Effector memory CD4-positive, alpha-beta T cell (primary cell): ENCODE results near the gene TMEM132A.

ENCODE experiments used
- DNase-seq, 3 donors: peaks; one replicate each; pipeline ENCODE4 v3.0.0-alpha.2; 2020
- H3K27ac ChIP-seq: 2 replicates; pipeline ENCODE4 v1.7.0; 2013; ENCODE audit warnings: mild to moderate bottlenecking, low read length, moderate library complexity; ENCODE audit not compliant: insufficient read depth, poor library complexity, severe bottlenecking
- H3K27me3 ChIP-seq: replicated peaks from 2 replicates; pipeline ENCODE4 v1.7.0; 2013; ENCODE audit warnings: mild to moderate bottlenecking, low read length; ENCODE audit not compliant: insufficient read depth, control insufficient read depth, poor library complexity, severe bottlenecking
- H3K36me3 ChIP-seq: 2 replicates; pipeline ENCODE4 v1.7.0; 2013; ENCODE audit warnings: mild to moderate bottlenecking, low read length, moderate library complexity; ENCODE audit not compliant: control insufficient read depth, insufficient read depth
- H3K4me1 ChIP-seq: 2 replicates; pipeline ENCODE4 v1.7.0; 2013; ENCODE audit warnings: low read length, mild to moderate bottlenecking; ENCODE audit not compliant: control insufficient read depth, insufficient read depth, poor library complexity, severe bottlenecking
- H3K4me3 ChIP-seq: 2 replicates; pipeline ENCODE4 v1.7.0; 2013; ENCODE audit warnings: low read length, low read depth, mild to moderate bottlenecking; ENCODE audit not compliant: insufficient read depth, poor library complexity, severe bottlenecking
- H3K9me3 ChIP-seq: 2 replicates; pipeline ENCODE4 v1.7.0; 2013; ENCODE audit warnings: mild to moderate bottlenecking, low read length, moderate library complexity; ENCODE audit not compliant: control insufficient read depth

Gene TMEM132A

DNA sequence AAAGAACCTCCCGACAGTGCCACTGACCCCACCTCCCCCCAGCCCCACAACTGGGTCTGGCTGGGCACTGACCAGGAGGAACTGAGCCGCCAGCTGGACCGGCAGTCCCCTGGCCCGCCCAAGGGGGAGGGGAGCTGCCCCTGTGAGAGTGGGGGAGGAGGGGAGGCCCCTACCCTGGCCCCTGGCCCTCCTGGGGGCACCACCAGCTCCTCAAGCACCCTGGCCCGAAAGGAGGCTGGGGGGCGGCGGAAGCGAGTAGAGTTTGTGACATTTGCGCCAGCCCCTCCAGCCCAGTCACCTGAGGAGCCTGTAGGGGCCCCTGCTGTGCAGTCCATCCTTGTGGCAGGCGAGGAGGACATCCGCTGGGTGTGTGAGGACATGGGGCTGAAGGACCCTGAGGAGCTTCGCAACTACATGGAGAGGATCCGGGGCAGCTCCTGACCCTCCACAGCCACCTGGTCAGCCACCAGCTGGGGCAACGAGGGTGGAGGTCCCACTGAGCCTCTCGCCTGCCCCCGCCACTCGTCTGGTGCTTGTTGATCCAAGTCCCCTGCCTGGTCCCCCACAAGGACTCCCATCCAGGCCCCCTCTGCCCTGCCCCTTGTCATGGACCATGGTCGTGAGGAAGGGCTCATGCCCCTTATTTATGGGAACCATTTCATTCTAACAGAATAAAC lies 12.3 kb downstream of the TMEM132A start:
- Histone ChIP-seq H3K4me1 (no peaks in the 10 kb centered on the region), H3K27me3 (peaks cover 3% of the 10 kb centered on the region), H3K27ac (no peak overlapping the region), H3K4me3 (no peak overlapping the region), H3K36me3 (no peaks in the 10 kb centered on the region), H3K9me3 (no peaks in the 10 kb centered on the region)
- DNase-seq: no peak

DNA sequence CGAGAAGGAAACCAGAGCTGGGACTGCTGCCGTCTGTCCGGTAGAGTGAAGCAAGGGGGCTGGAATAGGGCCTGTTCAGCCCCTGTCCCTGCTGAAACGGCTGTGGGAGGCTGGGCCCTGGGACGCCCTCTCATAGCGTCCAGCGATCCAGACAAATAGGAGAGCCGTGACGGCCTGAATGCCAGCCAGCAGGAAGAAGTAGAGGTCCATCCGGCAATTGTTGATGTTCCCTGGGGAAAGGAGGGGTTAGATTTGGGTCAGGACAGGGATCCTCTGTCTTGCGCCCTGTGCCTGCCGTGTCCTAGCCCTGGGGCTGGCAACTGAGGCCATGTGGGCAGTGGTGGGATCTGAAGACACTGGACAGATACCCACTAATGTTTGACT lies 12.9 kb downstream of the TMEM132A start:
- no peak overlapping the region for H3K4me3 ChIP-seq
- no peaks in the 10 kb centered on the region for H3K9me3 ChIP-seq
- H3K27ac ChIP-seq: no peak overlapping the region
- peaks cover 3% of the 10 kb centered on the region for H3K27me3 ChIP-seq
- no peaks in the 10 kb centered on the region for H3K36me3 ChIP-seq
- H3K4me1 ChIP-seq: no peaks in the 10 kb centered on the region
- DNase-seq: no peak

DNA sequence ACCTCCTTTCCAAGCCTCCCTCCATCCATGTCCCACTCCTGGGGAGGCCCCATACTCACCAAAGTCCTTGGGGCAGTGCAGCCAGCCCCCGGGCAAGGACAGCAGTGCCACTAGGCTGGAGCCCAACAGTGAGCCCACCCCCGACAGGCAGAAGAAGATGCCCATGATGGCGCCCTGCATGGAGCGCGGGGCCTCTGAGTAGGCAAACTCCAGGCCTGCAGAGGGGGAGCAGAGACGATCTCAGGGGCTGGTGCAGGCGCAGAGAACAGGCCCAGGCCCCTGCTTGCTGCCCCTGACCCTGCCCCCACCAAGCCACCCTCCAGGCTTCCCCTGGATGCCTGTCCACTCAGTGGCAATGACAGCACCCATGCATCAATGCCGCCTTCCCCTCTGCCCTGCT lies 13.6 kb downstream of the TMEM132A start:
- no peaks in the 10 kb centered on the region for H3K9me3 ChIP-seq
- H3K4me1 ChIP-seq: no peaks in the 10 kb centered on the region
- no peak overlapping the region for H3K27ac ChIP-seq
- H3K4me3 ChIP-seq: no peak overlapping the region
- H3K27me3 ChIP-seq: peaks cover 3% of the 10 kb centered on the region
- DNase-seq: no peak
- no peaks in the 10 kb centered on the region for H3K36me3 ChIP-seq

- H3K4me3 ChIP-seq: no peak overlapping the region
- no peaks in the 10 kb centered on the region for H3K9me3 ChIP-seq
- DNase-seq: no peak
- H3K27me3 ChIP-seq: peaks cover 3% of the 10 kb centered on the region
- no peaks in the 10 kb centered on the region for H3K4me1 ChIP-seq
- no peak overlapping the region for H3K27ac ChIP-seq
- H3K36me3 ChIP-seq: no peaks in the 10 kb centered on the region
These were observed 14.2 kb downstream of the TMEM132A start for GRCh38 chr11:60938500-60938899.

DNA sequence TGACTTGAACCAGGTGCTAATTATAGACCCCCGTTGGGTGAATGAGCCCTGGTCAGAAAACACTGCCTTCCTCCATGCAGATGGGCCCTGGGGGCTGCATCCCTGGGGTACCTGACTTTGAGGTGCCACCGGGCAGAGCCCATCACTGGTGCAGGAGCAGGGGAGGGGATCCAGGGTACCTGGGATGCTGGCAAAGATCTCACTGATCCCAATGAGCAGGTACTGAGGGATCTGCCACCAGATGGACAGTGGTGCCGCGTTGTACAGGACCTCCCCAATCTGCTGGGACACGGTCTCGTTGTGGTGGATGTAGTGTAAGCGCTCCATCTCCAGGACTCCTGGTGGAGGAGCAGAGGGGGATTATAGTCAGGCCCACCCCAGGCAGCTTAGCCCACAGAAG lies 15.0 kb downstream of the TMEM132A start:
- no peaks in the 10 kb centered on the region for H3K36me3 ChIP-seq
- no peak overlapping the region for H3K27ac ChIP-seq
- no peak for DNase-seq
- H3K27me3 ChIP-seq: peaks cover 3% of the 10 kb centered on the region
- no peak overlapping the region for H3K4me3 ChIP-seq
- no peaks in the 10 kb centered on the region for H3K4me1 ChIP-seq
- no peaks in the 10 kb centered on the region for H3K9me3 ChIP-seq

DNA sequence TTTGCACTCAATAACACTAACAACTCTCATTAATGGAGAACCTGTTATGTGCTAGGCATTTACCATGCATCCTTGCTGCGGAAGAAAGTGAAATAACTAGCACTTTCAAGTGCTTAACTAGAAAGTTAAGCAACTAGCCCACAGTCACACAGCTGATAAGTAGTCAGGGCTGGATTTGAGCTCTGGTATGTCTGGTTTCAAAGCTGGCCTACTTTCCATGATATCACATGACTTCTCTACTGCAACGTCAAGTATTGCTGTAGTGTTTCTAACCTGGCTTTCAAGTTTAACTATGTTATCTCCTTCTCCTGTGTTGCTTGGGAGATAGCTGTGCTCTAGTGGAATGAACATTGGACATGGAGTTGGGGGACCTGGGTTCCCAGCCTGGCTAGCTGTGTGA lies 15.6 kb downstream of the TMEM132A start:
- H3K4me3 ChIP-seq: no peak overlapping the region
- H3K9me3 ChIP-seq: no peaks in the 10 kb centered on the region
- DNase-seq: no peak
- H3K27ac ChIP-seq: no peak overlapping the region
- H3K4me1 ChIP-seq: no peaks in the 10 kb centered on the region
- peaks cover under 1% of the 10 kb centered on the region for H3K27me3 ChIP-seq
- no peaks in the 10 kb centered on the region for H3K36me3 ChIP-seq

GRCh38 chr11:60941371-60942119 lies 17.3 kb downstream of the TMEM132A start:
- Histone ChIP-seq H3K27ac (no peak overlapping the region), H3K36me3 (no peaks in the 10 kb centered on the region), H3K9me3 (no peaks in the 10 kb centered on the region), H3K4me1 (no peaks in the 10 kb centered on the region), H3K27me3 (no peaks in the 10 kb centered on the region), H3K4me3 (no peak overlapping the region)
- DNase-seq: no peak

- H3K4me1 ChIP-seq: no peaks in the 10 kb centered on the region
- no peaks in the 10 kb centered on the region for H3K27me3 ChIP-seq
- H3K4me3 ChIP-seq: no peak overlapping the region
- no peaks in the 10 kb centered on the region for H3K9me3 ChIP-seq
- H3K36me3 ChIP-seq: no peaks in the 10 kb centered on the region
- H3K27ac ChIP-seq: no peak overlapping the region
- DNase-seq: no peak
These were observed 18.0 kb downstream of the TMEM132A start for GRCh38 chr11:60942219-60942618.

DNA sequence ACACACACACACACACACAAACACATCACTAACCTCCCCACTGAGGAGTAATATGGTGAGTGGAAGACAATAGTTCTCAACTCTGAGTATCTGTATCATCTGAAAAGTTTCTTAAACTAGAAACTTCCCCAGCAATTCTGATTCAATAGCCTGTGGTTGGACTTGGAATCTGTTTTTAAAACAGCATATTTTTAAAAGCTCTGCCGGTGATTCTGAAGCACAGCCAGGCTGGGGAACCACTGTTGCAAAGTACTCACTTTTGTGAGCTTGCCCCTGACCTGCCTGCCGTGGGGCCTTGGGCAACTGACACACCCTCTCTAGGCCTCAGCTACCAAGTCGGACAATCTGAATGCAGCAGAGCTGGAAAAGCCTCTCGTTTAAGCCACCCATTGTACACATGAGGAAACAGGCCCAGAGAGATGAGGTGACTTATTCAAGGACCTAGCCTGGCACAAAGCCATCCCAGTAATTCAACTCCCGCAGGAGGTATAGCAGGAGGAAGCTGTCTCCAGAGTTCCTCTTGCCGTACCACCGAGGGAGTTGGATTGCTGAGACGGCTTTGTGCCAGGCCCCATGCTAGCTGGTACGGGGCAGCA lies 18.8 kb downstream of the TMEM132A start:
- no peaks in the 10 kb centered on the region for H3K36me3 ChIP-seq
- no peaks in the 10 kb centered on the region for H3K27me3 ChIP-seq
- H3K4me3 ChIP-seq: no peak overlapping the region
- no peak for DNase-seq
- no peaks in the 10 kb centered on the region for H3K4me1 ChIP-seq
- H3K9me3 ChIP-seq: no peaks in the 10 kb centered on the region
- H3K27ac ChIP-seq: no peak overlapping the region
